DND-41 (cell line): ENCODE results near the gene ST7.

Experiments
- EZH2 ChIP-seq: IDR thresholded peaks from 3 replicates; pipeline ENCODE4 v1.6.1; 2012; ENCODE audit warnings: borderline replicate concordance, low read depth, mild to moderate bottlenecking, moderate library complexity, low read length, inconsistent platforms; ENCODE audit not compliant: severe bottlenecking
- TF ChIP-seq, protein P1 (sequence below): IDR thresholded peaks from 2 replicates; pipeline ENCODE4 v1.5.1; 2012; ENCODE audit warnings: borderline replicate concordance, low read length, moderate library complexity, mild to moderate bottlenecking; ENCODE audit not compliant: poor library complexity, severe bottlenecking; ENCODE audit errors: extremely low read depth

DNA sequence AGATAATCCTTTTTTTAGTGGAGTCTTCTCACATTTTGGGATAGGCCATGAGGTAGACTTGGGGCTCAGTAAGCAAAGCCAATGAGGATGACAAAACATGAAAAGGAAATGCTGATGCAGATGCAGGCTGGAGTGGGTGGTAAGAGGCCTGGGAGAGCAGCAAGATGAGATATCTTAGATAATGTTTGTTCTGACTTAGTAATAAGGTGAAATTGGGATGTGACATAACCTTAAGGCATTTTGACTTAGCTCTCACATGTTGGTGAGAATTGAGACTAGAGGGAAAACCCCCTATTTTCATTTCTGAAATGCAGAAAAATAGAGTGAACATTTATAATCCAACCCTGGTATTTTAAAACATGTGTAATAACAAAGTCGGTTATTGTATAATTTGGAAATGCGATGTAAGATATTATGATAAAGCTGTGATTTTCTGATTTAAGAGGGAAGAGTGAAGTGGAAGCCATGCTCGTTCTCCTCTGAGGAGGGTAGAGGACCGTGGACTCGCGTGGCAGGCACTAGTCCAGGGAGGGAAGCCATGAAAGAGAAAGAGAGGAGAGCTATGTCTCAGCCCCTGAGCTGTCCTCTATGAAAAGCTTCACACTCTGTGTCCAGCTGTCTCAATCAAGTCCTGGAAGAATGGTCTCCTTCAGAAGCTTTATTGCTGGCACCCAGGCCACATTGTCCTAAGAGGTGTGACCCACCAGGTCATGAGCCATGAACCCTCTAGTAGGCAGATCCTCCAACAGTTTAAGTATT is 57.3 kb downstream of the ST7 start:
- TF ChIP-seq, protein P1, sequence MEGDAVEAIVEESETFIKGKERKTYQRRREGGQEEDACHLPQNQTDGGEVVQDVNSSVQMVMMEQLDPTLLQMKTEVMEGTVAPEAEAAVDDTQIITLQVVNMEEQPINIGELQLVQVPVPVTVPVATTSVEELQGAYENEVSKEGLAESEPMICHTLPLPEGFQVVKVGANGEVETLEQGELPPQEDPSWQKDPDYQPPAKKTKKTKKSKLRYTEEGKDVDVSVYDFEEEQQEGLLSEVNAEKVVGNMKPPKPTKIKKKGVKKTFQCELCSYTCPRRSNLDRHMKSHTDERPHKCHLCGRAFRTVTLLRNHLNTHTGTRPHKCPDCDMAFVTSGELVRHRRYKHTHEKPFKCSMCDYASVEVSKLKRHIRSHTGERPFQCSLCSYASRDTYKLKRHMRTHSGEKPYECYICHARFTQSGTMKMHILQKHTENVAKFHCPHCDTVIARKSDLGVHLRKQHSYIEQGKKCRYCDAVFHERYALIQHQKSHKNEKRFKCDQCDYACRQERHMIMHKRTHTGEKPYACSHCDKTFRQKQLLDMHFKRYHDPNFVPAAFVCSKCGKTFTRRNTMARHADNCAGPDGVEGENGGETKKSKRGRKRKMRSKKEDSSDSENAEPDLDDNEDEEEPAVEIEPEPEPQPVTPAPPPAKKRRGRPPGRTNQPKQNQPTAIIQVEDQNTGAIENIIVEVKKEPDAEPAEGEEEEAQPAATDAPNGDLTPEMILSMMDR, result no peak
- no peak for TF ChIP-seq EZH2
